ENCODE results near the gene IPO5.

DNA sequence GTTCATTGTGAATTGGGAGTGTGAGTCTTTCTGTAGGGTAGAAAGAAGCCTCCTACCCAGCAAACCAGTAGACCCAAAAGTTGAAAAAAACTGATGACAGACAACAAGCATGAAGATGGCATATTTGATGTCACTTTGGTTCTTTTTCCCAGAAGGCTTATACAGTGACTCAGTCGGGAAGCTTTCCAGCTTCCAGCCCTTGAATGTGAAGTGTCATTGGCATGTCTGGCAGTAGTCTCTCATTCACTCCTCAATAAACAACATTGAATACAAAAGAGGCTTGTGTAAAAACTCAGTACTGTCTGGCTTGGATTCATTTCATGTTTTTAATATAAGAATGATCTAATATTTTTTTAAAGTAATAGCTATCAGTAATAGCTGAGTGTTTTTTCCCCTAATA, 68.7 kb downstream of the IPO5 start:
- TF ChIP-seq, protein P1, sequence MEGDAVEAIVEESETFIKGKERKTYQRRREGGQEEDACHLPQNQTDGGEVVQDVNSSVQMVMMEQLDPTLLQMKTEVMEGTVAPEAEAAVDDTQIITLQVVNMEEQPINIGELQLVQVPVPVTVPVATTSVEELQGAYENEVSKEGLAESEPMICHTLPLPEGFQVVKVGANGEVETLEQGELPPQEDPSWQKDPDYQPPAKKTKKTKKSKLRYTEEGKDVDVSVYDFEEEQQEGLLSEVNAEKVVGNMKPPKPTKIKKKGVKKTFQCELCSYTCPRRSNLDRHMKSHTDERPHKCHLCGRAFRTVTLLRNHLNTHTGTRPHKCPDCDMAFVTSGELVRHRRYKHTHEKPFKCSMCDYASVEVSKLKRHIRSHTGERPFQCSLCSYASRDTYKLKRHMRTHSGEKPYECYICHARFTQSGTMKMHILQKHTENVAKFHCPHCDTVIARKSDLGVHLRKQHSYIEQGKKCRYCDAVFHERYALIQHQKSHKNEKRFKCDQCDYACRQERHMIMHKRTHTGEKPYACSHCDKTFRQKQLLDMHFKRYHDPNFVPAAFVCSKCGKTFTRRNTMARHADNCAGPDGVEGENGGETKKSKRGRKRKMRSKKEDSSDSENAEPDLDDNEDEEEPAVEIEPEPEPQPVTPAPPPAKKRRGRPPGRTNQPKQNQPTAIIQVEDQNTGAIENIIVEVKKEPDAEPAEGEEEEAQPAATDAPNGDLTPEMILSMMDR (IDR thresholded peaks at IDR 0.05): no peak
- TF ChIP-seq POLR2A (IDR thresholded peaks at IDR 0.05): no peak
